Right atrium auricular region (tissue), 2 donors: ENCODE data around the gene IL33. TPM values are rescaled to one million over a fixed set of nuclear protein-coding genes. Genes with fewer than 3 reads are reported as not detected.
A peak's percentile ranks its signal among the peaks of the same experiment; 100 is the strongest.

ENCODE experiments used
- DNase-seq: peaks from one replicate; pipeline ENCODE4 v3.0.0-alpha.2; 2019; ENCODE audit warnings: low spot score
- H3K27ac ChIP-seq, 2 donors: fragments of 200-600 bp; sonication (generic); 1 replicate in 1 of 2; 2 replicates in 1 of 2; pipeline ENCODE4 v1.5.1; 2016 to 2019
- H3K27me3 ChIP-seq, 2 donors: fragments of 200-600 bp; sonication (generic); one replicate each; pipeline versions ENCODE4 v1.5.1 to v1.6.0; 2017 to 2019
- H3K36me3 ChIP-seq: fragments of 200-600 bp; sonication (generic); one replicate; pipeline ENCODE4 v1.5.1; 2016
- H3K4me1 ChIP-seq, 2 donors: fragments of 200-600 bp; sonication (generic); one replicate each; pipeline versions ENCODE4 v1.5.1 to v1.6.0; 2017 to 2019
- H3K4me3 ChIP-seq, 2 donors: fragments of 200-600 bp; sonication (generic); 1 replicate in 1 of 2; 2 replicates in 1 of 2; pipeline ENCODE4 v1.5.1; 2017 to 2019; ENCODE audit warnings: mild to moderate bottlenecking in 1 of 2, moderate library complexity in 1 of 2
- H3K9me3 ChIP-seq, 2 donors: fragments of 200-600 bp; sonication (generic); one replicate each; pipeline ENCODE4 v1.5.1; 2019
- total RNA-seq, 2 donors: library from RNA; depleted of rRNA; stranded (reverse); fragments of >200 nt; gene quantifications; one replicate each; pipeline ENCODE4 v1.1.0, GENCODE V29; 2016
- TF ChIP-seq, protein P1 (sequence below), 2 donors: fragments of 200-600 bp; sonication (generic); IDR thresholded peaks; one replicate each; pipeline ENCODE4 v1.5.1; 2019; ENCODE audit warnings: antibody characterized with exemption in 2 of 2

IL33 gene
- total RNA-seq, 2 donors from 2014 or later, result 21.3 to 24.4 TPM

DNA sequence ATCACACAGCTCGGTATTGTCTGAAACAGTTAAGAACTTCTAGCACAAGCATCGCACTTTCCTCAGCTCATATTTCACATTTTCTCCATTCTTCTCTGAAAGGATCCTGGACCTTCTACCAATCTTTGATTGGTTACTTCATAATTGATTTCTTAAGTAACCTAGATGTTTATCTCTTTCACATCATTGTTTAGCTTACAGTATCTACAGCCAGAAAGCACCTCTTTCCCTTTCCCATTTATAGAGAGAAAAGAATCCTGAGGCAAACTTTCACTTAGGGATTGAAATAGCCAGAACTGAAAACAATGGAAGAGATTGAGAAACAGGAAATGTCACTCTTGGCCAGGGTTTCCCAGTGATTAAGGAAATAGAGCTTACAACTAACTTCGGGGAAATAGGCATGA lies 2.5 kb downstream of the IL33 start:
- no peaks in the 10 kb centered on the region for H3K9me3 ChIP-seq
- H3K36me3 ChIP-seq, result no peaks in the 10 kb centered on the region
- H3K27ac ChIP-seq, result peak overlapping the region; percentile 47 to 79
- H3K4me1 ChIP-seq, result peaks cover 0 to 30% of the 10 kb centered on the region in 2 donors
- TF ChIP-seq, protein P1, sequence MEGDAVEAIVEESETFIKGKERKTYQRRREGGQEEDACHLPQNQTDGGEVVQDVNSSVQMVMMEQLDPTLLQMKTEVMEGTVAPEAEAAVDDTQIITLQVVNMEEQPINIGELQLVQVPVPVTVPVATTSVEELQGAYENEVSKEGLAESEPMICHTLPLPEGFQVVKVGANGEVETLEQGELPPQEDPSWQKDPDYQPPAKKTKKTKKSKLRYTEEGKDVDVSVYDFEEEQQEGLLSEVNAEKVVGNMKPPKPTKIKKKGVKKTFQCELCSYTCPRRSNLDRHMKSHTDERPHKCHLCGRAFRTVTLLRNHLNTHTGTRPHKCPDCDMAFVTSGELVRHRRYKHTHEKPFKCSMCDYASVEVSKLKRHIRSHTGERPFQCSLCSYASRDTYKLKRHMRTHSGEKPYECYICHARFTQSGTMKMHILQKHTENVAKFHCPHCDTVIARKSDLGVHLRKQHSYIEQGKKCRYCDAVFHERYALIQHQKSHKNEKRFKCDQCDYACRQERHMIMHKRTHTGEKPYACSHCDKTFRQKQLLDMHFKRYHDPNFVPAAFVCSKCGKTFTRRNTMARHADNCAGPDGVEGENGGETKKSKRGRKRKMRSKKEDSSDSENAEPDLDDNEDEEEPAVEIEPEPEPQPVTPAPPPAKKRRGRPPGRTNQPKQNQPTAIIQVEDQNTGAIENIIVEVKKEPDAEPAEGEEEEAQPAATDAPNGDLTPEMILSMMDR (IDR thresholded peaks at IDR 0.05), result no peak
- peak overlapping the region; percentile 10 to 34 for H3K4me3 ChIP-seq
- DNase-seq, result no peak
- no peaks in the 10 kb centered on the region for H3K27me3 ChIP-seq

DNA sequence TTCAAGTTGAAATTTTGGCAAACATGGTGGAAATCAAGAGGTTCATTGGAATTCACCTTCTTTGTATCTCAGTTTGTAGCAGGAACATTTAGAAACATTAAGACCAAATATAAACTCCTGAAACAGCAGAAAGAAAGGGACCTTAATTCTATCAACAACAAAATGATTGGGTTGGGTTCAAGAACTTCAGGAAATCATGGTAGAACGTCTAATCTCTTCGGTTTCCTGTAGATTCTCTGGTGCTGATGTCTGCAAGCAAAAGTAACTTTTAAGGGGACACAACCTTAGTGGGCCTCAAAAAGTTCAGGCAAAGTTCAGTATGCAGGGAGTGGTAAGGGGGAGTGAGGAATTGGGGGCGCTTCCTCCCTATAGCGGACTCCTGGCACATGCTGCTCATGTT lies 3.4 kb downstream of the IL33 start:
- DNase-seq, result no peak
- TF ChIP-seq, protein P1 (IDR thresholded peaks at IDR 0.05), result no peak
- H3K9me3 ChIP-seq, result no peaks in the 10 kb centered on the region
- peak overlapping the region in 1 of 2 donors; percentile 79 for H3K27ac ChIP-seq
- no peaks in the 10 kb centered on the region for H3K27me3 ChIP-seq
- H3K4me1 ChIP-seq, result peaks cover 0 to 35% of the 10 kb centered on the region in 2 donors
- no peak overlapping the region for H3K4me3 ChIP-seq
- no peaks in the 10 kb centered on the region for H3K36me3 ChIP-seq

DNA sequence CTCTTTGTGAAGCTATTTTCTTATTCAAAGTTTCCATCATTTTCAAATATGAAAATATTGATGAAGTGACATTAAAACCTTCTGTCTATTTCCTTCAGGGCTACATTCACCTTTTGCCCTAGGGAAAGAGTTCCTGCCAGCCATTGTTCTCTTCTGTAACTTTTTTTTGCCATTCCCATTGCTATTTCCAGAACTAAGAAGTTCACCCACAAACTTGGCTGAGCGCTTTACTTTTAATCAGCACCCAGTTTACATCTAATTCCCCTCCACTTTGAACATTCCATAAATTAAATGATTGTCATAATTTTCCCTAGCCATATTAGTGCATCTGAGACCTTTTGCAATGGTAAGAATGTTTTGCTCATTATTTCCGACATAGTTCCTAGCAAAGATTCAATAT lies 4.4 kb downstream of the IL33 start:
- Histone ChIP-seq H3K27ac (peak overlapping the region in 1 of 2 donors; percentile 79), H3K9me3 (no peaks in the 10 kb centered on the region), H3K27me3 (no peaks in the 10 kb centered on the region), H3K36me3 (no peaks in the 10 kb centered on the region), H3K4me1 (peaks cover 0 to 40% of the 10 kb centered on the region in 2 donors), H3K4me3 (no peak overlapping the region)
- TF ChIP-seq, protein P1 (IDR thresholded peaks at IDR 0.05), result no peak
- DNase-seq, result no peak

DNA sequence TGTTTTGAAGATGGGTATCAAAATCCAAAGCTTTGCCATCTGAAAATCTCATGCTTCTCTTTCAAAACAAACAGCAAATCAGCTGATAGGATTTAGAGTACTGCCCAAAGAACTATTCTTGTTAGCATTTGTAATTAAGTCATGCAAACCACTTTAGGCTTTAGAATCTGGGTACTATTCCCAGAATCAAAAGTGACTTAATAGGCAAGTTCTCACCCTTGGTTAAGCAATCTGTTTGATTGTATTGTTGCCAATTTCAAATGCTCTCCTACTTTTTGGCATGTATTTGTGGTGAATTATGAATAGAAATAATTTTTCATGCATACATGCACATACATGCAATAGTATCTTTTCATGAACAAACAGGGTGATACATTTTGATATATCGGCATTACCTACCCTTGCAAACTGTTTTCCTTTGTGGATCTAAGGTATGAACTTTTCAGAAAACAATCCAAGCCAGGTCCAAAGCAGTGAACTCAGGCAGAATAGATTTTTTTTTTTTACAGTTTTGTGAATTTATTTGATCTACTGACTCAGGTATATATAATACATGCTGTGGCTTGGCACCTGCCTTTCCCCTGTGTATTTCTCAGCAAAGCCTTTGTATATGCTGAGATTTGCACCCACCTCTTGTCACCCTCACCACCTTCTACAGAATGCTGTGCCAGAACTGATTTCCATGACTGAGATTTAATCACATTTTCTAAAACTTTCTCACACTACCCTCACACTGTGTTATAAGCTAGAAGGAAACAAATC lies 9.0 kb downstream of the IL33 start:
- peaks cover 0 to 34% of the 10 kb centered on the region in 2 donors for H3K4me1 ChIP-seq
- H3K27ac ChIP-seq, result no peak overlapping the region
- DNase-seq, result no peak
- TF ChIP-seq, protein P1 (IDR thresholded peaks at IDR 0.05), result no peak
- no peak overlapping the region for H3K4me3 ChIP-seq
- no peaks in the 10 kb centered on the region for H3K9me3 ChIP-seq
- no peaks in the 10 kb centered on the region for H3K27me3 ChIP-seq
- H3K36me3 ChIP-seq, result no peaks in the 10 kb centered on the region

DNA sequence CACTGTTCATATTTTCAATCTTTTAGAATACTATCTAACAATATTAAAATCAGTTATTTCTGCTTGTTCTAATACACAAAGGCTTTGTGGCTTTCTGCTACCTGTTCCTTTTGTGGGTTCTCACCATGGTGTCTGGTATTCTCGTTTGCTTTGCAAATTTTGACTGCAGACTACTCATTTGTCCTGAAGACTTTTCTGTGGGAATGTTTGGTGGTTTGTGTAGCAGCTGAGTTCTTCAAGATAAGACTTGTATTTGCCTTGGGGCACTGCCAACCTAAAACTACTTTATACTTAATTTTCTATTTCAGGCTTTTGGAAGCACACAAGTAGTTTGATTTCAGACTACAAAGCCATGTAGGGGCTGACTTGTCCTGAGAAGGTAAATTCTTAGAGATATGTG lies 11.1 kb downstream of the IL33 start:
- Histone ChIP-seq H3K4me1 (peaks cover 0 to 41% of the 10 kb centered on the region in 2 donors), H3K27ac (peak overlapping the region in 1 of 2 donors; percentile 14), H3K27me3 (no peaks in the 10 kb centered on the region), H3K36me3 (no peaks in the 10 kb centered on the region), H3K4me3 (no peak overlapping the region), H3K9me3 (no peaks in the 10 kb centered on the region)
- no peak for DNase-seq
- TF ChIP-seq, protein P1 (IDR thresholded peaks at IDR 0.05), result no peak
